GOT3 (cell line): ENCODE data around the gene KAZN.

Experiments used
- DNase-seq: peaks from one replicate; lab custom pipeline; 2025; ENCODE audit warnings: mixed read lengths; lab: John Stamatoyannopoulos, UW

Gene KAZN

GRCh38 chr1:14590411-14591180 lies 7.9 kb upstream of the KAZN start:
- no peak for DNase-seq

- no peak for DNase-seq
Observed at GRCh38 chr1:14591600-14591999, 6.9 kb upstream of the KAZN start.

GRCh38 chr1:14592004-14592631 lies 6.4 kb upstream of the KAZN start:
- no peak for DNase-seq

DNA sequence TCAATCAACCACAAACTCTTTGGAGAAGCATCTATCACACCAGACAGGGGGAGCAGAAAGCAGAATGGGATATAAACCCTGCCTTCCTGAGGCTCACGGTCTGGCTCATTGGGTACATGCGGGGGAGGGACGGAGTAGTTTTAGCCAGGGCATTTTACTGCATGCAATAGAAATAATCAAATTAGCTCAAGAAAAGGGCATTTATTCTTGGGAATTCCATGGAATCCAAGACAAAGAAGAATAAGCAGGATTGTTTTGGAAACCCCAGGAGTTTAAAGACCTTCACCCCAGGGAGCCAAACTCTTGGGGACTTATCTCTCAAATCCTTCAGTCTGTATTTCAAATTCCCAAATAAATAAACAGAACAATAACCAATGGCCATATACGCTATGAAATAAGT lies 5.2 kb upstream of the KAZN start:
- DNase-seq = no peak

DNA sequence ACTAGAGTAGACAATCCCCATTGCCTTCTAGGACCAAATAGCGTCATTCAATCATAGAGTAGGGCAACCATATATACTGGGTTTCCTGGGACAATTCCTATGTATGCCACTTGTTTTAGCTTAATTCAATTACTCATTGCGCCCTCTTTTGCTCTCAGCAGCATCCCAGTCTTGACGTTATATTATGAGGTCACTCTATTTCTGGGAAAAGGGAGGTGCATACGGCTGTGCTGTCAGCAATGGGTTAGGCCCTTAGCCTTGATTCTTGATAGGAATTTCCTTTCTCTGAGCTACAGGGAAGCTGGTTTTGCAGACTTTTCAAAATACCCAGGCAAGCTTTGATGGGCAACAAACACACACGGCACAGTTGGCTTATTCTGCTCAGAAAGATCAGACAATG lies 4.4 kb upstream of the KAZN start:
- no peak for DNase-seq

- no peak for DNase-seq
Observed at GRCh38 chr1:14596591-14596990, 1.9 kb upstream of the KAZN start.

DNA sequence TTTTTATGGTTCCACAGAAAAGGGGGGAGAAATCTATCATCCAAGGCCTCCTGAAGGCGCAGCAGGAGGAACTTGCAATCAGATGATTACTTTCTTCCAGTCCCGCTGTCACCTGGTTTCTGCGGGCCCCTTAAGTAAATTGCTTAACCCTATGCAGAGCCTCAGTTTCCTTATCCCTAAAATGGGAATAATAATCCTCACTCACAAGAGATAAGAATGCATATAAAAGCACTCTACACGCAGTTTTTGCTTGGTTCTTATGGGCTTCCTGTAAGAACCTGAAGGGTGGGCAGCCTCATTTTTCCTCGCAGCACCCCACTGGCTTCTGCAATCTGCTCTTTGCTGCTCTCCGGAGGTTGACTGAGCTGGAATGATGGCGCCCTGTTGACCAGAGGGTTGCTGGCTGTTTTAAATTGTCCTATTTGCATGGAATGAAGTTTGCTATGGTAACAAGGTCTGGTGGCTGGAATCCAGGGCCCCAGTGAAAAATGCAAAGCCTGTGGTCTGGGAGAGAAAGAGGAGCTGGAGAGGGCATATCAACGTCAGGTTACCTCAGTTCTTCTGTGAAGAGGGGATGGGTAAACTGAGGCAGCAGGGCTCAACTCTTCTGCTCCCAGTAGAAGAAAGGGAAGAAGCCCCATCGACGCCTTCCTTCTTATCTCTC lies 1.0 kb upstream of the KAZN start:
- DNase-seq = no peak

GRCh38 chr1:14598007-14598497 lies 433 bp upstream of the KAZN start:
- no peak for DNase-seq

DNA sequence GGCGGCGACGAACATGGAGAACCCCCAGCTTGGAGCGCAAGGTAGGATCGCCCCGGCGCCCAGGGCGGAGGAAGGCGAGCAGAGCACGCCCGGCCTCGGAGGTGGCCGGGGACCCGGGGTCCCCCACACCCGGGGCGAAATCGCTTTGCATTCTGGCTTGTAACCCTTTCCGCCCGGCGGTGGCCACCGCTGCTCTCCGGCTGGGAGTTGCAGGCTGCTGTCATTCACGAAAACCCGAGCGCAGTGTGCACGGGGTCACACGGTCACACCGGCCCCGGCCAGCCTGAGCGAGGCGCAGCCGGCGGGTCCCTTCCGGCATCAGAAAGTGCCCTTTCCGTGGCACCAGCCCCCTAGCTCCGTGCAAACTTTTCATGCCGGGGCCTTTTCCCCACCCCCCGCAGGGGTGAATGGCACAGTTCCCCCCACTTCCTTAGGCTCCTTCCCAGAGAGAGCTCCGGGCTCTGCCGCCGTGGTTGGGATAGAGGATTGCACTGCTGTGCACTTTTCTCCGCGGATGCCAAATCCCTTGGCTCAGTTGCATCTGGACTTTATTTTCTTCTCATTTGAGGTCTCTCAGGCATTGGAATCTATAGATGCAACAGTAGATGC lies 802 bp downstream of the KAZN start:
- no peak for DNase-seq

DNA sequence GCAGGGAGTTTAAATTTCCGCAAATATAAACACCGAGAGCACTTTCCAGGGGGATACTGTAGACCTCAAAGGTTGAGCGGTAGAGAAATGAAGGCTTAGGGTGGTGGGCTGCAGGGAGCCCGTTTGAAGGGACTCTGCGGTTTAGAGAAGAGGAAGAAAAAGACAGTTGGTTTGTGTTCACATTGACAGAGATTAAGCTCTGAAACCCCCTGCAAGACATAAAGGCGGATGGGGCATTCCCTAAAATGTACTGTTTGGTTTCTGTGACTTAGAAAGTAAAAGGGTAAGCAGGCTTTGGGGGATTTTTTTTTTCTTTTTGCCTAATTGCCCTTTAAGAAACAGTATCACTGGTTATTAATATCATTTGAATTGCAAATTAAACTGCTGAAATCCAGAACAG lies 1.3 kb downstream of the KAZN start:
- DNase-seq = no peak

- no peak for DNase-seq
Observed at GRCh38 chr1:14600405-14601112, 2.1 kb downstream of the KAZN start.

GRCh38 chr1:14602136-14602535 lies 3.7 kb downstream of the KAZN start:
- no peak for DNase-seq

DNA sequence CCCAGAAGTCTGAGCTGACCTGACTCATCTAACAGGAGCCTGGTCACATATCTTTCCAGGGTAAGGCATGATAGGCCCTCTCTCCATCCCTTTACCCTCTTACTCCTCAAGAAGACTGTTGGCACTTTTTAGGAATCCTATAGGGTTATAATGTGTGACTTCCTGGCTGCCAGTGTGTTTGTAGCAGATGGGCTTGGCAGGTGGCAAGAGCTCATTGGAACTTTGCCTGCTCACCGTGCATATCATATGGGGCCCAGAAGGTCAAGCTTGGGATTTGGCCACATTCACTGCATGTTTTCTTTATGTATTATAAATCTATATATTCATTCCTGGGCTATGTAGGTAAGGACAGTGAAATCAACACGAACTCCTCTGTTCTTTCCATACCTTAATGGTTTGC lies 5.2 kb downstream of the KAZN start:
- no peak for DNase-seq

GRCh38 chr1:14604414-14604813 lies 5.9 kb downstream of the KAZN start:
- no peak for DNase-seq

- no peak for DNase-seq
Observed at GRCh38 chr1:14605945-14606344, 7.5 kb downstream of the KAZN start.

DNA sequence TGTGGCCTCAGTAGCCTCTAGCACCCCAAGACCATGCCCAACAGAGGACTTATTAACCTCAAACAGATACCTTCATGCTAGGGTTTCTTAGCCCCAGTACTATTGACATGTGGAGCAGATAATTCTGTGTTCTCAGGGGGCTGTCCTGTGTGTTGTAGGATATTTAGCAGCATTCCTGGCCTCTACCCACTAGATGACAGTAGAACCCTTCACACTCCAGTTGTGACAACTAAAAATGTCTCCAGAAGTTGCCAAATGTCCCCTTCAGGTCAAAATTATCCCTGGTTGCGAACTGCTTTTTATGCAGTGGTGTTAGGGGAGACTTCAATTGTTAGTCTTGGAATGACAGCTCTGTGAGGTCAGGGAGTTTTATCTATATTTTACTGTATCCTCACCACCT lies 8.1 kb downstream of the KAZN start:
- no peak for DNase-seq

DNA sequence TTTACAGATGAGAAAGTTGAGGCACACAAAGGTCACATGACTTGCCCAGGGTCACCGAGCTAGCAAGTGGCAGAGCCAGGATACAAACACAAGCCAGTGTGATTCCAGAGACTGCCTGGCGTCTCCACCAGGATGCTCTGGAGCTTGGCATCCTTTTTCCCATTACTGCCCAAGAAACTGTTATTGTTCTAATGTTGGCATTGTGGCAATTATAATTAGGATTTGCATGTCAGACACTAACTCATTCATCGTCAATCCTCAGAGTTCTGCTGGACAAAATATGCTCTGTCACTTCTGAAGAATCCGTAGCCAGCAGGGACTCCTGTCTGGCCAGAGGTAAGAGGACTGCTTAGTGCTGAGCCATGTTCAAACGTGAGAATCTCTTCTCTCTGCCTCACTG lies 8.8 kb downstream of the KAZN start:
- DNase-seq = no peak

- no peak for DNase-seq
Observed at GRCh38 chr1:14608308-14608707, 9.8 kb downstream of the KAZN start.

- no peak for DNase-seq
Observed at GRCh38 chr1:14610761-14611160, 12.3 kb downstream of the KAZN start.

DNA sequence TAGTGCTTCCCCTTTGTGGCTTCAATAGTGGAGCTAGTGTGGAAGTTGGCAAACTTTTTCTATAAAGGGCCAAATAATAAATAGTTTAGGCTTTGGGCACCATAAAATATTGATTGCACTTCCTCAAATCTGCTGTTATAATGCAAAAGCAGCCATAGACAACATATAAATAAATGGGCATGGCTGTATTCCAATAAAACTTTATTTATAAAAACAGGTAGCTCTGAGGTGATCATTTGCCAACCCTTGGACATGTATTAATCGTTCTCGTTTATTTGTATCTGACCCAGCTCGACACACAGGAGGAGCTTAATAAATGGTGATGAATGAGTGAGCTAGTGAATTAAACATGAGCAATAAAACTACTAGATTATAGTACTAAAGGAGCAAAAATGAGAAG lies 13.3 kb downstream of the KAZN start:
- no peak for DNase-seq

- DNase-seq = no peak
Observed at GRCh38 chr1:14612256-14612655, 13.8 kb downstream of the KAZN start.

DNA sequence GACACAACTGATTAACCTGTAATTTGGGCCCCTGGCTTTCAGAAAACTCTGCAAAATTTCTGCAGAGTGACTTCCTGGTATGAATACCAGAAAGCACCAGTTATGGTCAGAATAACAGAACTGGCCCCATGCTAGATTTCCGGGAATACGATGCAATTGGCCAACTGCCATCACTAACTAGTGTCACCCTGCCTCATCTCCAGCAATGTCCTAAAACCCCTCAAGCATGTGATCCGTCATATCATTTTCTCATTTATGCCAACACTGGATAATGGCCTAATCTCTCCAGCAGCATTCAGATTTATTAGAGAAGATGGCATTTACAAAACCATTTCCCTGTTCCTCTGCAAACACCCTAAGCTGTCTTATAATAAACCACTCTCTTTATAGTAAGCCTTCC lies 15.4 kb downstream of the KAZN start:
- DNase-seq = no peak
